Naive thymus-derived CD4-positive, alpha-beta T cell (primary cell): ENCODE results near the gene PHLPP1. TPM values are rescaled to one million over a fixed set of nuclear protein-coding genes. Genes with fewer than 3 reads are reported as not detected.
A peak's percentile ranks its signal among the peaks of the same experiment; 100 is the strongest.

ENCODE experiments used
- ATAC-seq: fragments of 150-1000 bp; cut with Tn5 transposase; 2 replicates; pipeline ENCODE4 v1.10.0; 2021; ENCODE audit warnings: mild to moderate bottlenecking, moderate library complexity
- CTCF ChIA-PET: fragments of 350-600 bp; sonication (Branson Sonifier 250); formaldehyde crosslinking; loops from one replicate; lab custom pipeline; 2021; ENCODE audit warnings: antibody characterized with exemption; lab: Charles Lee
- POLR2A ChIA-PET: fragments of 350-600 bp; sonication (Branson Sonifier 250); formaldehyde crosslinking; loops from one replicate; lab custom pipeline; 2021; ENCODE audit warnings: antibody characterized with exemption, inconsistent platforms; lab: Charles Lee
- DNase-seq, 9 donors: peaks; one replicate each; pipeline versions ENCODE4 v3.0.0 to v3.0.0-alpha.2; 2020 to 2022; ENCODE audit warnings: mixed read lengths in 1 of 9
- H3K27ac ChIP-seq: one replicate; pipeline ENCODE4 v1.7.0; 2013; ENCODE audit warnings: mild to moderate bottlenecking, low read depth, low read length, moderate library complexity
- H3K27me3 ChIP-seq, 2 donors: one replicate each; pipeline ENCODE4 v1.7.0; 2013; ENCODE audit warnings: low read length in 2 of 2, mild to moderate bottlenecking in 2 of 2, moderate library complexity in 2 of 2; ENCODE audit not compliant: control insufficient read depth in 2 of 2, insufficient read depth in 2 of 2
- H3K36me3 ChIP-seq, 3 experiments: 1 replicate in 2 of 3; 2 replicates in 1 of 3; pipeline ENCODE4 v1.7.0; 2013; ENCODE audit warnings: low read length in 3 of 3, mild to moderate bottlenecking in 3 of 3, moderate library complexity in 1 of 3; ENCODE audit not compliant: insufficient read depth in 3 of 3, control insufficient read depth in 2 of 3
- H3K4me1 ChIP-seq, 2 donors: one replicate each; pipeline ENCODE4 v1.7.0; 2013; ENCODE audit warnings: low read length in 2 of 2, mild to moderate bottlenecking in 2 of 2, moderate library complexity in 1 of 2; ENCODE audit not compliant: control insufficient read depth in 2 of 2, insufficient read depth in 2 of 2
- H3K4me3 ChIP-seq: 2 replicates; pipeline ENCODE4 v1.7.0; 2013; ENCODE audit warnings: mild to moderate bottlenecking, low read length
- H3K9me3 ChIP-seq, 3 experiments: 1 replicate in 2 of 3; 2 replicates in 1 of 3; pipeline ENCODE4 v1.7.0; 2013; ENCODE audit warnings: low read length in 3 of 3; ENCODE audit not compliant: control insufficient read depth in 2 of 3
- H3K27ac Mint-ChIP-seq, 9 donors: one replicate each; pipeline ENCODE4 v1.8.0; 2020 to 2022; ENCODE audit warnings: mixed read lengths in 9 of 9, mild to moderate bottlenecking in 8 of 9, moderate library complexity in 5 of 9, inconsistent platforms in 2 of 9
- H3K27me3 Mint-ChIP-seq, 5 donors: one replicate each; pipeline ENCODE4 v1.8.0; 2021 to 2022; ENCODE audit warnings: mixed read lengths in 5 of 5, mild to moderate bottlenecking in 1 of 5
- H3K36me3 Mint-ChIP-seq, 5 donors: one replicate each; pipeline ENCODE4 v1.8.0; 2020 to 2022; ENCODE audit warnings: mixed read lengths in 5 of 5, mild to moderate bottlenecking in 3 of 5, inconsistent platforms in 1 of 5
- H3K4me1 Mint-ChIP-seq, 7 donors: one replicate each; pipeline ENCODE4 v1.8.0; 2020 to 2022; ENCODE audit warnings: mixed read lengths in 7 of 7, mild to moderate bottlenecking in 3 of 7, inconsistent platforms in 1 of 7
- H3K4me3 Mint-ChIP-seq, 10 donors: one replicate each; pipeline ENCODE4 v1.8.0; 2020 to 2022; ENCODE audit warnings: mild to moderate bottlenecking in 10 of 10, mixed read lengths in 10 of 10, moderate library complexity in 6 of 10, inconsistent platforms in 2 of 10
- H3K9me3 Mint-ChIP-seq, 11 donors: one replicate each; pipeline ENCODE4 v1.8.0; 2020 to 2022; ENCODE audit warnings: mixed read lengths in 11 of 11, mild to moderate bottlenecking in 4 of 11, inconsistent platforms in 1 of 11, moderate library complexity in 1 of 11
- intact Hi-C, 2 donors: fragments of 100-400 bp; cut with micrococcal nuclease; formaldehyde crosslinking; loops; one replicate each; pipeline ENCODE4 v1.15.1; 2023
- polyA plus RNA-seq, 2 donors: library from polyadenylated mRNA; unstranded; fragments of 300-500 nt; fragmentation: Illumina TruSeq; gene quantifications; one replicate each; pipeline ENCODE4 v1.2.3, GENCODE V29; 2021
- total RNA-seq, 6 experiments: library from RNA in 5 of 6; stranded (reverse) in 5 of 6; gene quantifications; 1 replicate in 5 of 6; 2 replicates in 1 of 6; pipeline ENCODE4 v1.2.3 and lab custom pipeline; 2021 to 2026

The PHLPP1 gene
- total and polyA plus RNA-seq, 7 experiments from 2014 or later, result 0.07 to 9.7 (median 6.9) TPM

DNA sequence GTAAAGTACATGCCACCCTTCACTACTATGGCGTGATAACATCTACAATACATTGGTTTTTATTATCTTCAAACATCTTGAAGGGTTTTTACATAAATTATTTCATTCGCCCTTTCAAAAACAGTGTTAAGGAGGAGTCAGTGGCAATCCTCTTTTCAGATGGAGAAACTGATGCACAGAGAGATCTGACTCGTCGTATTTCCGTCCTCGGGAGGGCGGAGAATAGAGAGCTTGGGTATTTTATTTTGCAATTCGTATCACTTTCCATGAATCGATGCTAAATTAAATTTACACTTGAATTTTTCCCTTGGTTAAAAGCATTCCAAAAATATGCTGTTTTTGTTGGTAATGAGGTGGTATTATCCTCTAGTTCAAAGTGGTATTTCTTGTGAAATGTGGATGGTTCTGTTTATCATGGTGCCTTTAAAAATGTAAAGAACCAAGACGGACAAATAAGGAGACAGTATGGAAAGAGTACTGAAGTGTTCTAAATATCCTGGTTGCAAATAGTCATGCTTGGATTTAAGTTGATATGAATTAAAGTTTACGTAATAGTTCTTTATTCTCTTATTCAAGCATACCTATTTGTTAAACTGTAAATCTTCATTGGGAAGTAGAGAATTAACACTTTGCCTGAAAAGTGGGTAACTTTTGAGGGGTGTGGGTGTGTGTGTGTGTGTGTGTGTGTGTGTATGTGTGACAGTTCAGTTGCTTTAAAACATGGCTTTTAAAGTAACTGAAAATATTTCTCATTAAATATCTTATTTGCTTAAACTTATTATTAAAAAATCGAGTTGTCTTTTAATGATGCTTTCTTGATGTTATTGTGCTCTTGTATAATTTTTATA lies 5.6 kb downstream of the PHLPP1 start:
- H3K27me3 ChIP-seq, result no peaks in the 10 kb centered on the region
- ChIA-PET POLR2A (no interaction called here), CTCF (no interaction called here)
- H3K9me3 ChIP-seq, result no peaks in the 10 kb centered on the region
- DNase-seq (no peak), ATAC-seq (no peak)
- H3K4me1 Mint-ChIP-seq, result peaks cover 8 to 32% (median 29%) of the 10 kb centered on the region in 7 donors
- no peak overlapping the region for H3K27ac Mint-ChIP-seq
- peaks cover 0 to 12% of the 10 kb centered on the region in 2 donors for H3K4me1 ChIP-seq
- H3K9me3 Mint-ChIP-seq, result no peaks in the 10 kb centered on the region
- peaks cover 0 to 6% (median 0%) of the 10 kb centered on the region in 5 donors for H3K36me3 Mint-ChIP-seq
- no peak overlapping the region for H3K4me3 Mint-ChIP-seq
- H3K36me3 ChIP-seq, result no peaks in the 10 kb centered on the region
- no peak overlapping the region for H3K4me3 ChIP-seq
- H3K27ac ChIP-seq, result no peak overlapping the region
- intact Hi-C loops, result no loop called here
- H3K27me3 Mint-ChIP-seq, result peaks cover 0 to 19% (median 0%) of the 10 kb centered on the region in 5 donors

- Histone ChIP-seq H3K4me3 (no peak overlapping the region), H3K27ac (no peak overlapping the region), H3K4me1 (peaks cover 0 to 12% of the 10 kb centered on the region in 2 donors), H3K36me3 (no peaks in the 10 kb centered on the region), H3K27me3 (no peaks in the 10 kb centered on the region), H3K9me3 (no peaks in the 10 kb centered on the region)
- DNase-seq, result no peak
- H3K9me3 Mint-ChIP-seq, result no peaks in the 10 kb centered on the region
- POLR2A ChIA-PET, result no interaction called here
- H3K36me3 Mint-ChIP-seq, result peaks cover 0 to 6% (median 0%) of the 10 kb centered on the region in 5 donors
- ATAC-seq, result no peak
- H3K4me1 Mint-ChIP-seq, result peaks cover 8 to 30% (median 27%) of the 10 kb centered on the region in 7 donors
- peaks cover 0 to 17% (median 0%) of the 10 kb centered on the region in 5 donors for H3K27me3 Mint-ChIP-seq
- intact Hi-C loops, result no loop called here
- H3K27ac Mint-ChIP-seq, result peak overlapping the region in 1 of 9 donors; percentile 41
- no peak overlapping the region for H3K4me3 Mint-ChIP-seq
- CTCF ChIA-PET, result no interaction called here
These were observed 6.8 kb downstream of the PHLPP1 start for GRCh38 chr18:62721839-62722795.

DNA sequence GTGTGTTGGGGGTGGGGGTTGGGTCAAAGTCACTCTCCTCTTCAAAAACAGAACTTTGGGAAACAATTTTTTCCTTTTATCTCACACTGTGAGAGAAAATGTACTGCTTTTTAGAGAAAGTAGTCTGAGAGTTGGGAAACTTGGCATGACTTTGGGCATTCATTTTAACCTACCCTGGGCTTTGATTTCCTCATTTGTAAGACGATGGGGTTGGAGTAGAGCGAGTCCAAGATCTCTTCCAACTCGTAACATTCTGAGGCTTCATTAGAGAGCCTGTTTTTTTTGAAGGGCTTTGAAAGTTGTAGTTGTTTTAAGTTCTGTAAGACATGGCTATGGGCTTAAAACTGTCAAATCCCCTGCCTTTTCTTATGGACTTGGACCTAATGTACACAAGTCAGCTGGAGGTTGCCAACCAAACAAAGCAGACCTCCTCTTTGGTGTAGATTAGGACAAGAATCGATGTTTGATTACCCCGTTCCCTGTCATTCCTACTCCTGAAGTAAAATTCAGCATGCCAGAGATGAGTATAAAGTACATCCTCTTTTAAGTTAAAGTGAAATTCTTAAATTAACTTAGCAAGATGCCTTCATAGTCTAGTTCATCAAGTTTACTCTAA lies 8.4 kb downstream of the PHLPP1 start:
- DNase-seq (no peak), ATAC-seq (no peak)
- Histone ChIP-seq H3K4me3 (no peak overlapping the region), H3K27ac (no peak overlapping the region), H3K9me3 (no peaks in the 10 kb centered on the region), H3K36me3 (no peaks in the 10 kb centered on the region), H3K27me3 (no peaks in the 10 kb centered on the region), H3K4me1 (peaks cover 0 to 5% of the 10 kb centered on the region in 2 donors)
- H3K27ac Mint-ChIP-seq, result no peak overlapping the region
- H3K27me3 Mint-ChIP-seq, result peaks cover 0 to 8% (median 0%) of the 10 kb centered on the region in 5 donors
- no peaks in the 10 kb centered on the region for H3K9me3 Mint-ChIP-seq
- peaks cover 0 to 6% (median 0%) of the 10 kb centered on the region in 5 donors for H3K36me3 Mint-ChIP-seq
- intact Hi-C loops, result no loop called here
- H3K4me3 Mint-ChIP-seq, result no peak overlapping the region
- ChIA-PET POLR2A (no interaction called here), CTCF (no interaction called here)
- peaks cover 0 to 17% (median 10%) of the 10 kb centered on the region in 7 donors for H3K4me1 Mint-ChIP-seq

GRCh38 chr18:62725896-62726295 lies 10.6 kb downstream of the PHLPP1 start:
- intact Hi-C loops, result no loop called here
- CTCF ChIA-PET, result no interaction called here
- Histone ChIP-seq H3K27ac (no peak overlapping the region), H3K27me3 (no peaks in the 10 kb centered on the region), H3K4me1 (no peaks in the 10 kb centered on the region), H3K36me3 (no peaks in the 10 kb centered on the region), H3K4me3 (no peak overlapping the region), H3K9me3 (no peaks in the 10 kb centered on the region)
- Mint-ChIP-seq H3K9me3 (no peaks in the 10 kb centered on the region), H3K36me3 (peaks cover 0 to 6% (median 3%) of the 10 kb centered on the region in 5 donors), H3K4me1 (peaks cover 0 to 6% (median 0%) of the 10 kb centered on the region in 7 donors), H3K27ac (no peak overlapping the region), H3K27me3 (peaks cover 0 to 6% (median 0%) of the 10 kb centered on the region in 5 donors), H3K4me3 (no peak overlapping the region)
- POLR2A ChIA-PET, result interaction anchor here (1.1 kb wide), 1 partner anchor 11 kb away, joined by 3 read pairs; the partner anchor contains the start of gene PHLPP1
- ATAC-seq (no peak), DNase-seq (no peak)

DNA sequence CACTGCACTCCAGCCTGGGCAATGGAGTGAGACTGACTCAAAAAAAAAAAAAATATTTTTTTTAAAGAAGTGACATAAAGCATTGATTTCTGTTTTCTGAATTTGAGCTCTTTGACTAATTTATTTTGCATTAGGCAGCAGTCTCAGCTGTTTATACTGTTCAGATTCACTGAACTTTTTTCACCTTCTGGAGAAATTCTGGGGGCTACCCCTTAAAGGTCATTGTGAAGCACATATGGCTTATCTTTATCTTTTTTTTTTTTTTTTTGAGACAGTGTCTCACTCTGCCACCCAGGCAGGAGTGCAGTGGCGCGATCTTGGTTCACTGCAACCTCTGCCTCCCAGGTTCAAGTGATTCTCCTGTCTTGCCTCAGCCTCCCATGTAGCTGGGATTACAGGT lies 12.9 kb downstream of the PHLPP1 start:
- intact Hi-C loops, result no loop called here

More for the DNA sequence above, 12.9 kb downstream of the PHLPP1 start:
- peaks cover 2 to 15% (median 6%) of the 10 kb centered on the region in 11 donors for H3K9me3 Mint-ChIP-seq
- Histone ChIP-seq H3K27me3 (no peaks in the 10 kb centered on the region), H3K9me3 (no peaks in the 10 kb centered on the region), H3K4me3 (no peak overlapping the region), H3K4me1 (no peaks in the 10 kb centered on the region), H3K27ac (no peak overlapping the region), H3K36me3 (no peaks in the 10 kb centered on the region)
- H3K4me3 Mint-ChIP-seq, result no peak overlapping the region
- H3K27ac Mint-ChIP-seq, result no peak overlapping the region
- ATAC-seq (no peak), DNase-seq (no peak)
- ChIA-PET POLR2A (no interaction called here), CTCF (no interaction called here)
- peaks cover 0 to 4% (median 0%) of the 10 kb centered on the region in 7 donors for H3K4me1 Mint-ChIP-seq
- peaks cover 6 to 18% (median 10%) of the 10 kb centered on the region in 5 donors for H3K36me3 Mint-ChIP-seq
- peaks cover 0 to 7% (median 3%) of the 10 kb centered on the region in 5 donors for H3K27me3 Mint-ChIP-seq
